ENCODE results near the gene LRRK2. TPM values are rescaled to one million over a fixed set of nuclear protein-coding genes. Genes with fewer than 3 reads are reported as not detected.

The LRRK2 gene
- total and polyA plus RNA-seq, 7 donors, result 0.74 to 8.4 (median 4.7) TPM

DNA sequence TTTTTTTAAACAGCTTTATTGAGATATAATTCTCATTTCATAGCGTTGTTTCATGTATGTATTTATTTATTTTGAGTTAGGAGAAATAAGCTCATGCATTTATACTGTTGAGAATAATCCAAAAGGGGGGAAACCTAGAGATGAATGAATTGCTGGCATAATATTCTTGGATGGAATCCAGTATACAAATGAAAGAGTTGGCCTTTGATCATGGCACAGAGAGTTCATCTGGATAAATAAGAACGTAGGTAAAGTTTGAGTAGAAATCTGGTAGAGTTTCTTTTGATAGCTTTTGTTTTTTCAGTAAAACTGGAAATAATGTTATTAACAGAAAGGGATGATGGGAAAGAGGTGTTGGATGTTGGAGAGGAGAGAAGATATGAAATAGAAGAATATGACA lies 166.2 kb downstream of the LRRK2 start:
- Histone ChIP-seq H3K9me3 (no peaks in the 10 kb centered on the region), H3K4me1 (no peaks in the 10 kb centered on the region), H3K27me3 (ENCODE audit: insufficient read depth in 3 of 3, low read length in 2 of 3) (no peaks in the 10 kb centered on the region), H3K36me3 (ENCODE audit: insufficient read depth in 1 of 2, low read depth in 1 of 2) (no peaks in the 10 kb centered on the region), H3K4me3 (no peak overlapping the region), H3K27ac (no peak overlapping the region)
- DNase-seq (no peak), ATAC-seq (no peak)
- WGBS, 3 donors, result 62 to 69% (median 62%) methylated on average over 2 of the region's 2 CpGs
- TF ChIP-seq, protein P1, sequence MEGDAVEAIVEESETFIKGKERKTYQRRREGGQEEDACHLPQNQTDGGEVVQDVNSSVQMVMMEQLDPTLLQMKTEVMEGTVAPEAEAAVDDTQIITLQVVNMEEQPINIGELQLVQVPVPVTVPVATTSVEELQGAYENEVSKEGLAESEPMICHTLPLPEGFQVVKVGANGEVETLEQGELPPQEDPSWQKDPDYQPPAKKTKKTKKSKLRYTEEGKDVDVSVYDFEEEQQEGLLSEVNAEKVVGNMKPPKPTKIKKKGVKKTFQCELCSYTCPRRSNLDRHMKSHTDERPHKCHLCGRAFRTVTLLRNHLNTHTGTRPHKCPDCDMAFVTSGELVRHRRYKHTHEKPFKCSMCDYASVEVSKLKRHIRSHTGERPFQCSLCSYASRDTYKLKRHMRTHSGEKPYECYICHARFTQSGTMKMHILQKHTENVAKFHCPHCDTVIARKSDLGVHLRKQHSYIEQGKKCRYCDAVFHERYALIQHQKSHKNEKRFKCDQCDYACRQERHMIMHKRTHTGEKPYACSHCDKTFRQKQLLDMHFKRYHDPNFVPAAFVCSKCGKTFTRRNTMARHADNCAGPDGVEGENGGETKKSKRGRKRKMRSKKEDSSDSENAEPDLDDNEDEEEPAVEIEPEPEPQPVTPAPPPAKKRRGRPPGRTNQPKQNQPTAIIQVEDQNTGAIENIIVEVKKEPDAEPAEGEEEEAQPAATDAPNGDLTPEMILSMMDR (IDR thresholded peaks at IDR 0.05), result no peak
- intact Hi-C loops (cut with DNase I), result no loop called here

DNA sequence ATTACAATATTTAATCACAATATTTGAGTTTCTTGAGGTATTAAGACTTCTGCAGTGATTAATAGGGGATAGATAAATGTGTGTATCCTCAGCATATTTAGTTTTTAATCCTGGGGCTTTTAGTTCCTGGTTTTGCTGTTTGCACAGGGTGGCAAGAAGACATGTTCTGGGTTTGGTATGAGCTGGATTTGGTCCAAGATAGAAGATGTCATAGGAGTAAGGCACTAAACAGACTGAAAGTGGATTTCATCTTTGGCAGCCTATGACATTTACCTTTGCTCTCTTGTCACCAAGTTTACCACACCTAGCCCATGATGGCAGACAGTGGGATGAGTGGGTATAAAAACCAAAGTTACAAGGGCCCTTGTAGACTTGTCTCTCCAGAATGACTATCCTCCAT lies 168.2 kb downstream of the LRRK2 start:
- intact Hi-C loops (cut with DNase I), result no loop called here
- no peak for ATAC-seq

DNA sequence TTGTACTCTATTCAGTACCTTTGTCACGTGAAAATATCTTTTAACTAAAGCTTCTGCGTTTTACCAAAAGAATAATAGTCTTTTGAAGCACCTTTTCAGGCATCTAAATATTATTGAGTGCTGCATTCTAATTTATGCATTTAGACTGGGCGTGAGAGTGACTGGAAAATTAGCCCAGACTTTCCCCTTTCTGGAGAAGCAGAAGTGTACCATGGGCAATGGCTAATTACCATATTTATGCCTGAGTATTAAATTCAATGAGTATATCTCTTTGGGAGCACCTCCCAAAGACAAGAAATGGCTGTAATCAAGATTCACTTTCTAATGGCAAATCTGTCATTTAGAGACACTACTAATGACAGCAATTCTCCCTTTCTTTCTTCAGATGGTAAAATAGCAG lies 174.9 kb downstream of the LRRK2 start:
- no peaks in the 10 kb centered on the region for H3K9me3 ChIP-seq
- no peaks in the 10 kb centered on the region for H3K4me1 ChIP-seq
- H3K27ac ChIP-seq, result no peak overlapping the region
- DNase-seq, result no peak
- no peak for ATAC-seq
- intact Hi-C loops (cut with DNase I), result no loop called here
- TF ChIP-seq, protein P1 (IDR thresholded peaks at IDR 0.05), result no peak
- WGBS, 3 donors, result 57 to 83% (median 77%) methylated on average over 3 of the region's 3 CpGs
- no peaks in the 10 kb centered on the region for H3K36me3 ChIP-seq (ENCODE audit: insufficient read depth in 1 of 2, low read depth in 1 of 2)
- H3K27me3 ChIP-seq (ENCODE audit: insufficient read depth in 3 of 3, low read length in 2 of 3), result no peaks in the 10 kb centered on the region
- H3K4me3 ChIP-seq, result no peak overlapping the region

More for the DNA sequence above, 168.2 kb downstream of the LRRK2 start:
- DNase-seq, result no peak
- Histone ChIP-seq H3K36me3 (ENCODE audit: insufficient read depth in 1 of 2, low read depth in 1 of 2) (no peaks in the 10 kb centered on the region), H3K4me3 (no peak overlapping the region), H3K9me3 (no peaks in the 10 kb centered on the region), H3K27ac (no peak overlapping the region), H3K4me1 (no peaks in the 10 kb centered on the region), H3K27me3 (ENCODE audit: insufficient read depth in 3 of 3, low read length in 2 of 3) (no peaks in the 10 kb centered on the region)
- TF ChIP-seq, protein P1 (IDR thresholded peaks at IDR 0.05), result no peak

DNA sequence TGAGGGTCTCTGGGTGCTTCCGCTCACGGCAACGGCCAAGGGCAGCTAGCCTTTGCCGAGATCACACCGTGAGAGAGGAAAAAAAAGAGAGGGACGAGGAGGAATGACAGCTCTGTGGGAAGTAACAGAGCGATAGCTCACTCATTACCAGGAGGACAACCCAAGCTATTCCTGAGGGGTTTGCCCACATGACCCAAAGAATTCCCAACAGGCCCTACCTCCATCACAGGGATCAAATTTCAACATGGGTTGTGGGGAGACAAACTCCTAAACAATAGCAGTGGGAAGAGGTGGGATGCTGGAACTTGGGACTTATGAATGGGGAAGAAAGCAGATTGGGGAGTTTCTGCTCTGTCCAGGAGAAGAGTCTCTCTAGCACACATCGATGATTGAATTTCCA lies 180.6 kb downstream of the LRRK2 start:
- 81 to 83% (median 82%) methylated on average over 8 of the region's 8 CpGs for WGBS, 3 donors
- H3K9me3 ChIP-seq, result no peaks in the 10 kb centered on the region
- DNase-seq (no peak), ATAC-seq (no peak)
- H3K27me3 ChIP-seq (ENCODE audit: insufficient read depth in 3 of 3, low read length in 2 of 3), result no peaks in the 10 kb centered on the region
- no peak overlapping the region for H3K27ac ChIP-seq
- no peaks in the 10 kb centered on the region for H3K4me1 ChIP-seq
- H3K36me3 ChIP-seq (ENCODE audit: insufficient read depth in 1 of 2, low read depth in 1 of 2), result no peaks in the 10 kb centered on the region
- TF ChIP-seq, protein P1 (IDR thresholded peaks at IDR 0.05), result no peak
- H3K4me3 ChIP-seq, result no peak overlapping the region
- intact Hi-C loops (cut with DNase I), result no loop called here

Other genes starting within 250 kb of the LRRK2 start
- 1 to 10 TPM in 3 of 4 donors, under 1 TPM in 1; 0.80 to 1.7 (median 1.6) TPM for gene SLC2A13, start 118.9 kb upstream of the LRRK2 start, total RNA-seq
- under 1 TPM; 0.39 to 0.95 (median 0.81) TPM for gene SLC2A13, start 118.9 kb upstream of the LRRK2 start, polyA plus RNA-seq

Data from psoas muscle (tissue), 8 donors.